ENCODE results near the gene BACE1-AS.
"Not testable (repeated sequence)": the region's sequence is repeated elsewhere in the genome, so short reads cannot be mapped to it uniquely, and the experiment has no call there.

Gene BACE1-AS

GRCh38 chr11:117327255-117327566 lies 36.1 kb downstream of the BACE1-AS start:
- not testable (repeated sequence) for DNase-seq (ENCODE audit: low spot score)

DNA sequence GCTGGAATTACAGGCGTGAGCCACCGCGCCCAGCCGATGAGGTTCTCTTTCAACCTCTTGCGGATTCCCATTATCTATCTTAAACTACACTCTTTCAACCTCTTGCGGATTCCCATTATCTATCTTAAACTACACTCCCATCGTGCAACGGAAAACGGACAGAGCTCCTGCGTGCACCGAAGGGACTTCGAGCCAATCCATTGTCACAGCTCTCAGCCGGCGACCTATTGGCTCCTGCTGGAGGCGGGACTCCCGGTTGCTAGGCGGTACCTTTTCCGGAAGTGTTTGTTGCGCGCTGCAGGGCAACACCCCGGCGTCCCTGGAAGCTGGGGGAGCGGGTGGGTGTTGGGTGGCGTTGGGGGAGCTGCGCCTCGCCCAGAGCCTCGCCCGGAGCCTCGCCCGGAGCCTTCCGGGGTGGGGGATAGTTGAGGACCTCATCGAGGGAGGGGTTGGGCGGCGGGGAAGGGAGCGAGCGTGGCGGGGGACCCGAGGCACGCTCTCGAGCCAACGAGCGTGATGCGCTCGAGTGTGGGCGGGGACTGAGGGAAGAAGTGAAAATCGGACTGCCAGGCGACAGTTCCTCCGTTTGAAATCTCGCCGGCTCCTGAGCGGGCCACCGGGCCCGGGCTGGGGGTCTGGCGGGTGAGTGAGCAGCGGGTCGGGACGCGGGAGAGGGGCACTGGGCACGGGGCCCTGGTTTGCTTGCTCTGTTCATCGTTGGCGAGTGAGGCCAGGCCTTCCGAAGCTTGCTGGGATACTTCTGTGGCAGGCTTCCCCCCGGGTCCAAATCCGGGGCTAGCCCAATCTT lies 36.6 kb downstream of the BACE1-AS start, which contains the start of gene CEP164:
CEP164 (plus strand) TSS at position 288 of the 808 bp plus-strand sequence. CDS start 10,733 bp downstream, outside the sequence.
- peak; percentile 98 for DNase-seq (ENCODE audit: low spot score)

DNA sequence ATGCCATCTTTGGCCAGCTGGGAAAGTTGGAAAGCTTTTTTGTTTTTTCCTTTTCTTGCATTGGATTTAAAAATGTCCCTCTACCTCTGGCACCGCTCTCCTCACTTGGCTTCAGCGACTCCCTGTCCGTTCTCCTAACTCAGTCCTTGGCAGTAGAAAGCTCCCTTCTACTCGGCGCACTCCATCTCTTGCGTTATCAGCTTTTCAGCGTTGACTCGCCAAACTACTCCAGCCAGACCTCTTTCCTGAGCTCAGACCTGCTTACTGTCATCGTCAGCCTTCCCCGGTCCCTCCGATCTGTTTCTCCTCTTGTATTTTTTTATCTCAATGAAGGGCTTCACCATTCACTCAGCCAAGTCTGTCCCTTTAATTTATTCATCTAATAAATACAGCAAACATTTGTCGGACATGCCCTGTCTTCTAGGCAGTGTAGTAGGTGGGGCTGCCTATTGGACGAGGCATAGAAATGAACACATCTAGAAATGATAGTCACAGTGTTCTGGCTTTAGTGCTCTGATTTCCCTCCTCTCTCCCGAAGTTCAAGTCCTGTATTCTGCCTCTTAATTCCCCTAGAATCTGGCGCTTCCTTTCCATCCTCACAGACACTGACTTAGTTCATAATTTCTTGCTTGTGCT lies 37.3 kb downstream of the BACE1-AS start:
- DNase-seq (ENCODE audit: low spot score): peak; percentile 43

DNA sequence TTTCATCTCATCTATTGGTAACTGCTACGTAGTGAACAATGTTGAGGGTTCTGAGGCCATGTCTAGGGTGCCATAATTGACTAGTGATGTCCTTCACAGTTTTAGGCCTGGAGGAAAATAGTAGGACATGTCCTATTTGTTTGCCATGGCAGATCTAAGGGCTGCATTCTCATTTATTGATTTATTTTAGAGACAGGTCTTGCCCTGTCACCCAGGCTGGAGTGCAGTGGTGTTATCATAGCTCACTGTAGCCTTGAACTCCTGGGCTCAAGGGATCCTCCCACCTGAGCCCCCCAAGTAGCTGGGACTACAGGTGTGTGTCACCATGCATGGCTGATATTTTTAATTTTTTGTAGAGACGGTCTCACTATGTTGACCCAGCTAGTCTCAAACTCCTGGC lies 41.7 kb downstream of the BACE1-AS start:
- no peak for DNase-seq (ENCODE audit: low spot score)

DNA sequence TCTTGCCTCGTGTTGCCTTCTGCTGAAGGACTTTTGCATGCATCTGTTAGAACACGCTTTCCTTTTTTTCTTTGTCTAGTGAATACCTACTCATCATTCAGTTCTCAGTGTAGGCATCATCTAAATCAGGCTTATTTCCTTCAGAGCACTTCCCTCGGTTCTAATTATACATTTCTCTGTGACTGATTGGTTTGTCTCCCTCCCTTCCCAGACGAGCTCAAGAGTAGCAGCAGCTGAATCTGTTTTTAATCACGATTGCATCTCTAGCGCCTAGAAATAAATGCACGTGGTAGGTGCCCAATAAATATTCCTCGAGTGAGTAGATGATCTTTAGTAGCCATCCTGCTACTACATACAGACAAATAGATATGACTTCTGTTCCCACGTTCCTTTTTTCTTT lies 42.8 kb downstream of the BACE1-AS start:
- DNase-seq (ENCODE audit: low spot score): no peak

DNA sequence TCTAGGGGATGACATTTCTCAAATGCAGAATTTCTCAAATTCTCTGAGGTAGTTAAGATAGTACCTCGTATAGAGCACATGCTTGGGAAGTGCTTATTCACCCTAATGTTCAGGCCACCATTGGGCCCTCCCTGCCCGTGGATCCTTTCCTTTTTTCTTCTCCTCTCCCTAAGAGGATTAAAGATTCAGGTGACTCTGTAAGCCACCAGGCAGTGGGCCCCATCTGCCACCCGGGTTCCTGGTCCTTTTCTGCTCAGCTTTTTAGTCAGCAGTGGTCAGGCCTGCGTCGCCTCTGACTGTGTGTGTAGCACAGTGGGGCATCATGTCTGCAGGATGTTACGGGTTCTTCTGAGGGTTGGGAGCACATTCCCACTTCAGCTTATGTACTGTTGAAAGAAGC lies 43.8 kb downstream of the BACE1-AS start:
- no peak for DNase-seq (ENCODE audit: low spot score)

DNA sequence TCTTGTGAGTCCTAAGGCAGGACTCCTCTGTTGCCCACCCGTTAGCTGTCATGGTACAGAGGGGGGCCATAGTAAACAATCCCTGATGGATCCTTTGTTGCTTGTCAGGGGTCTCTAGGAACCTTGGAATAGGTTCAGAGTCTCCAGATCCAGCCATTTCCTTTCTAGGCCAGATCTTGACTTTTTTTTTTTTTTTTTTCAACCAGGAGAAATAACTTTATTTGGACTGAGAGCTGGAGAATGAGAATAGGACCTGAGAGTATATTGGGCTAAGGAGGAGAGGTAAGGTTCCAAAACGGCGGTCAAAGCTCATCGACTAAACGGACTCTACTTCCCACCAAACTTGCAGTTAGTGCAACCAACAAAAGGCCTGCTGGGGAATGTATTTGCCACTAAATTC lies 44.3 kb downstream of the BACE1-AS start:
- no peak for DNase-seq (ENCODE audit: low spot score)

DNA sequence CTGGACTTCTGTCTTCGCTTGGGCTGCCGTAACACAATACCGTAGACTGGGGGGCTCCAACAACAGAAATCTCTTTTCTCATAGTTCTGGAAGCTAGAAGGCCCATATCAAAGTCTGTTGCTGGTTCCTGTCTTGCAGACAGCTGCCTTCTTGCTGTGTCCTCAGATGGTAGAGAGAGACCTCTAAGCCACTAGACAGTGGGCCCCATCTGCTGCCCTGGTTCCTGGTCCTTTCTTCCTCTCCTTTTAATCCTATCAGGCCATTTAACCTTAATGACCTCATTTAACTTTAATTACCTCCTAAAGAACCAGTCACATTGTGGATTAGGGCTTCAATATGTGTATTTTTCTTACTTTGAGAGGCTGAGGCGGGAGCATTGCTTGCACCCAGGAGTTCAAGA lies 45.9 kb downstream of the BACE1-AS start:
- no peak for DNase-seq (ENCODE audit: low spot score)
